Measurements from ENCODE around the gene FAM124A.

GRCh38 chr13:51317262-51317661 is 95.1 kb downstream of the FAM124A start:
- TF ChIP-seq, protein P1, sequence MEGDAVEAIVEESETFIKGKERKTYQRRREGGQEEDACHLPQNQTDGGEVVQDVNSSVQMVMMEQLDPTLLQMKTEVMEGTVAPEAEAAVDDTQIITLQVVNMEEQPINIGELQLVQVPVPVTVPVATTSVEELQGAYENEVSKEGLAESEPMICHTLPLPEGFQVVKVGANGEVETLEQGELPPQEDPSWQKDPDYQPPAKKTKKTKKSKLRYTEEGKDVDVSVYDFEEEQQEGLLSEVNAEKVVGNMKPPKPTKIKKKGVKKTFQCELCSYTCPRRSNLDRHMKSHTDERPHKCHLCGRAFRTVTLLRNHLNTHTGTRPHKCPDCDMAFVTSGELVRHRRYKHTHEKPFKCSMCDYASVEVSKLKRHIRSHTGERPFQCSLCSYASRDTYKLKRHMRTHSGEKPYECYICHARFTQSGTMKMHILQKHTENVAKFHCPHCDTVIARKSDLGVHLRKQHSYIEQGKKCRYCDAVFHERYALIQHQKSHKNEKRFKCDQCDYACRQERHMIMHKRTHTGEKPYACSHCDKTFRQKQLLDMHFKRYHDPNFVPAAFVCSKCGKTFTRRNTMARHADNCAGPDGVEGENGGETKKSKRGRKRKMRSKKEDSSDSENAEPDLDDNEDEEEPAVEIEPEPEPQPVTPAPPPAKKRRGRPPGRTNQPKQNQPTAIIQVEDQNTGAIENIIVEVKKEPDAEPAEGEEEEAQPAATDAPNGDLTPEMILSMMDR (conservative IDR thresholded peaks at IDR 0.05 in 1 of 2, IDR thresholded peaks at IDR 0.05 in 1 of 2; ENCODE audit: low read depth in 1 of 2, low read length in 2 of 2): no peak
- no peak for TF ChIP-seq EZH2 (IDR thresholded peaks at IDR 0.05; ENCODE audit: low read length, missing control alignments)

All from fibroblast of lung (primary cell).